Common myeloid progenitor, CD34-positive (primary cell): ENCODE results near the gene AKT3.

Experiments
- CTCF ChIA-PET: fragments of 350-600 bp; sonication (Branson Sonifier 250); formaldehyde crosslinking; loops from one replicate; lab custom pipeline; 2021; ENCODE audit warnings: antibody characterized with exemption; lab: Charles Lee
- POLR2A ChIA-PET: fragments of 350-600 bp; sonication (Branson Sonifier 250); formaldehyde crosslinking; loops from one replicate; lab custom pipeline; 2021; ENCODE audit warnings: antibody characterized with exemption; lab: Charles Lee
- DNase-seq, 3 donors: peaks; one replicate each; pipeline versions ENCODE4 v3.0.0 to v3.0.0-alpha.2; 2013
- H3K27ac ChIP-seq, 2 experiments: 1 replicate in 1 of 2; 2 replicates in 1 of 2; pipeline ENCODE4 v1.7.0; 2013; ENCODE audit warnings: inconsistent platforms in 2 of 2, low read length in 2 of 2, mild to moderate bottlenecking in 2 of 2, low read depth in 1 of 2, moderate library complexity in 1 of 2; ENCODE audit not compliant: severe bottlenecking in 2 of 2, insufficient read depth in 1 of 2, poor library complexity in 1 of 2
- H3K27me3 ChIP-seq, 5 experiments: replicated peaks in 2 of 5; 1 replicate in 3 of 5; 2 replicates in 2 of 5; pipeline versions ENCODE4 v1.6.1 to v1.7.0; 2013; ENCODE audit warnings: low read length in 4 of 5, mild to moderate bottlenecking in 2 of 5, moderate library complexity in 2 of 5, inconsistent platforms in 1 of 5; ENCODE audit not compliant: insufficient read depth in 5 of 5, control insufficient read depth in 4 of 5
- H3K36me3 ChIP-seq, 4 experiments: 1 replicate in 2 of 4; 2 replicates in 2 of 4; pipeline versions ENCODE4 v1.6.1 to v1.7.0; 2013; ENCODE audit warnings: low read length in 3 of 4, control low read depth in 1 of 4, mild to moderate bottlenecking in 1 of 4; ENCODE audit not compliant: control insufficient read depth in 4 of 4, insufficient read depth in 4 of 4
- H3K4me1 ChIP-seq, 4 experiments: 1 replicate in 3 of 4; 2 replicates in 1 of 4; pipeline versions ENCODE4 v1.6.1 to v1.7.1; 2013; ENCODE audit warnings: low read length in 3 of 4, mild to moderate bottlenecking in 3 of 4, control low read depth in 1 of 4, inconsistent platforms in 1 of 4, moderate library complexity in 1 of 4; ENCODE audit not compliant: control insufficient read depth in 4 of 4, insufficient read depth in 4 of 4; ENCODE audit errors: control extremely low read depth in 1 of 4
- H3K4me3 ChIP-seq, 7 experiments: 1 replicate in 4 of 7; 2 replicates in 3 of 7; pipeline versions ENCODE4 v1.5.1 to v1.7.0; 2013; ENCODE audit warnings: mild to moderate bottlenecking in 7 of 7, low read length in 6 of 7, moderate library complexity in 6 of 7, inconsistent platforms in 2 of 7, low read depth in 2 of 7, control low read depth in 1 of 7; ENCODE audit not compliant: insufficient read depth in 4 of 7, control insufficient read depth in 1 of 7; ENCODE audit errors: extremely low read depth in 1 of 7
- H3K9me3 ChIP-seq, 5 experiments: 1 replicate in 4 of 5; 2 replicates in 1 of 5; pipeline versions ENCODE4 v1.6.1 to v1.7.1; 2013; ENCODE audit warnings: low read length in 4 of 5, mild to moderate bottlenecking in 2 of 5, inconsistent platforms in 1 of 5, low read depth in 1 of 5, moderate library complexity in 1 of 5; ENCODE audit not compliant: control insufficient read depth in 4 of 5, insufficient read depth in 2 of 5; ENCODE audit errors: control extremely low read depth in 1 of 5
- WGBS: methylation state at CpG from one replicate; pipeline ENCODE4 v1.1.5; 2013; ENCODE audit not compliant: insufficient coverage; 5-methylcytosine and 5-hydroxymethylcytosine counted together

The AKT3 gene

GRCh38 chr1:243716906-243717305, 133.1 kb downstream of the AKT3 start:
- H3K36me3 ChIP-seq: no peaks in the 10 kb centered on the region
- H3K4me1 ChIP-seq: peaks cover 0 to 1% (median 0%) of the 10 kb centered on the region in 4 experiments
- ChIA-PET CTCF (no interaction called here), POLR2A (no interaction called here)
- no peaks in the 10 kb centered on the region for H3K9me3 ChIP-seq
- H3K4me3 ChIP-seq: no peak overlapping the region
- H3K27ac ChIP-seq: no peak overlapping the region
- WGBS: 100% methylated on average over 1 of the region's 1 CpG
- no peaks in the 10 kb centered on the region for H3K27me3 ChIP-seq
- no peak for DNase-seq

GRCh38 chr1:243715285-243715684, 134.8 kb downstream of the AKT3 start:
- POLR2A ChIA-PET: no interaction called here
- no peaks in the 10 kb centered on the region for H3K36me3 ChIP-seq

DNA sequence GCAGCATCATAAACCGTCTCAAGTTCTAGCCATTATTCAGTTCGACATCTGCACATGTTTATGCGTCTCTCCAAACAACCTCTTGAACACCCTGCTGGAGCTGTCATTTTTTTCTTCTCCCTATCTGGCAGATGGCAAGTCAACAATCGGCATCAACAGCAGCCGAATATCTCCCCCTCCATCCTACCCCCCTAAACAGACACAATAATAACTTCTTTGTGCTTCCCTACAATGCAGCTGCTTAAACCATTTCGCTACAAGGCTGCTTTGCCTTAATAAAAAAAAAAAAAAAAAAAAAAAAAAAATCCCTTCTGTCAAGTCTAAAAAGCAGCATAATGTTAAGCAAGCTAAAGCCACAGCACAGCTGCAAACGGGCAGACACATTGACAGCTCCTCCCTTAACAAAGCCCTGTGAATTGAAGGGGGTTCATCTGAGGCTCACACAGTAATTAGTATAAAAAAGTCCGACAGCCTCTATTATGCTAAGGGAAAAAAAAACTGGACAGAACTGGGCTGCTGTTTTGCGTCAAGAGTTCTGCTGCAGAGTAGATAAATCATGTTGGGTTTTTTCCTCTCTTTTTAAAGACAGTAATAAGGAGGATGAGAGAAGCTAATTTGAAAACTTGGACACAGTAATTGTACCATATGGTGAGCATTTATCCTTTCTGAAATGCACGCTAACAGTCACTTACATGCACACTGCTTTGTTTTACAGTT, 136.4 kb downstream of the AKT3 start:
- WGBS: 79% methylated on average over 8 of the region's 10 CpGs
- H3K27me3 ChIP-seq: no peaks in the 10 kb centered on the region
- no peak overlapping the region for H3K27ac ChIP-seq
- peaks cover 0 to 6% (median under 1%) of the 10 kb centered on the region in 4 experiments for H3K4me1 ChIP-seq
- no peaks in the 10 kb centered on the region for H3K9me3 ChIP-seq
- CTCF ChIA-PET: interaction anchor here (0.6 to 1.7 kb wide), 8 partner anchors 18 to 699 kb away, joined by 3 to 6 read pairs (median 3); no protein-coding TSS in a partner anchor
- no peaks in the 10 kb centered on the region for H3K36me3 ChIP-seq
- peak overlapping the region in 1 of 7 experiments; percentile 64 for H3K4me3 ChIP-seq
- DNase-seq: peak in 2 of 3 donors; percentile 23 to 41
- POLR2A ChIA-PET: no interaction called here

More at GRCh38 chr1:243715285-243715684, 134.8 kb downstream of the AKT3 start:
- Histone ChIP-seq H3K9me3 (no peaks in the 10 kb centered on the region), H3K27ac (no peak overlapping the region), H3K4me1 (peaks cover 0 to 5% (median under 1%) of the 10 kb centered on the region in 4 experiments), H3K4me3 (no peak overlapping the region), H3K27me3 (no peaks in the 10 kb centered on the region)
- no CpG with 5 or more reads among the region's 3 CpGs for WGBS
- CTCF ChIA-PET: no interaction called here
- no peak for DNase-seq

GRCh38 chr1:243712941-243713340, 137.1 kb downstream of the AKT3 start:
- Histone ChIP-seq H3K27me3 (no peaks in the 10 kb centered on the region), H3K9me3 (no peaks in the 10 kb centered on the region), H3K36me3 (no peaks in the 10 kb centered on the region), H3K4me1 (peaks cover 0 to 6% (median under 1%) of the 10 kb centered on the region in 4 experiments), H3K4me3 (peak overlapping the region in 1 of 7 experiments; percentile 64), H3K27ac (no peak overlapping the region)
- POLR2A ChIA-PET: no interaction called here
- 72% methylated on average over 2 of the region's 5 CpGs for WGBS
- DNase-seq: peak in 2 of 3 donors; percentile 23 to 29
- CTCF ChIA-PET: interaction anchor here (0.8 to 1.7 kb wide), 6 partner anchors 19 to 586 kb away, joined by 3 to 6 read pairs (median 4); no protein-coding TSS in a partner anchor

DNA sequence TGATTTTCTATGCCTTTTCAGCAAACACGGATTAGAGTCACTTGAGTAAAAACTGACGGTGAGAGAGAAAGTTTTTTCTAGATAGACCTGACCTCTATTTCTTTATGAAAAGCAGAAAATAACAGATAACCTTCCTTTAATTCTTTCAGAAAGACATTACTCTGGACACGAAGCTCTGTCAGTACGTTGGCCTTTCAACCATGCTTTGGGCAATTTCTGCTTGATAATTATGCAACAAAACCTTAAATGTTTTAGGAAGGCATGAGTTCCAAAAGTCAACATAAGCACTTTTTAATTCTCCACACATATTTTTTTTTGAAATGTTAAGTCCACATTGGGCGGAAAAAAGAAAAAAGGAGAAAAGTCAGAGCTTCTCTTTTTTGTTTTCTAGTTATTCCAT, 137.8 kb downstream of the AKT3 start:
- POLR2A ChIA-PET: no interaction called here
- Histone ChIP-seq H3K4me1 (peaks cover 0 to 6% (median under 1%) of the 10 kb centered on the region in 4 experiments), H3K4me3 (no peak overlapping the region), H3K9me3 (no peaks in the 10 kb centered on the region), H3K36me3 (no peaks in the 10 kb centered on the region), H3K27ac (no peak overlapping the region), H3K27me3 (no peaks in the 10 kb centered on the region)
- 97% methylated on average over 4 of the region's 5 CpGs for WGBS
- no peak for DNase-seq
- CTCF ChIA-PET: interaction anchor here (1.2 to 1.7 kb wide), 2 partner anchors 103 to 560 kb away, joined by 3 to 5 read pairs; no protein-coding TSS in a partner anchor

DNA sequence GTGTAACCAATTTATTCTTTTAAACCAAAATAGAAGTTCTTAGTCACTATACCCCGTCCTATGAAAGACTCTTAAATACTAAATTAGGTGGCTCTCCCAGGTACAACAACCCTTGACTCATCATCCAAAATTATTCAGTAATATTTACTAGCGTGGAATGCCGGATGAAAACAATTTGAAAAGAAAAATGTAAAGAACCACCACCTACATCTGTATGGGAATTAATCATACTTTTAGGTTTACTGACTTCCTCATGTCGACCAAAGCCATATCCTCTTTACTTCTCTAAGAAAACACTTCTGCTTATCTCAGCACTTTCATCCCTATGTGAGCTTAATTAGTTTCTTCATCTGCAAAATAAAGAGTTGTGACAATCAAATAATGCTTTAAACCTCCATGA, 139.6 kb downstream of the AKT3 start:
- H3K36me3 ChIP-seq: no peaks in the 10 kb centered on the region
- CTCF ChIA-PET: interaction anchor here (0.9 to 1.5 kb wide), 3 partner anchors 38 to 562 kb away, joined by 3 to 5 read pairs (median 3); no protein-coding TSS in a partner anchor
- no peak overlapping the region for H3K27ac ChIP-seq
- H3K4me3 ChIP-seq: no peak overlapping the region
- no peaks in the 10 kb centered on the region for H3K9me3 ChIP-seq
- H3K27me3 ChIP-seq: no peaks in the 10 kb centered on the region
- POLR2A ChIA-PET: interaction anchor here (0.5 kb wide), 1 partner anchor 118 kb away, joined by 3 read pairs; no protein-coding TSS in a partner anchor
- 100% methylated on average over 3 of the region's 4 CpGs for WGBS
- peaks cover 0 to 6% (median under 1%) of the 10 kb centered on the region in 4 experiments for H3K4me1 ChIP-seq
- peak in 2 of 3 donors; percentile 48 to 49 for DNase-seq

DNA sequence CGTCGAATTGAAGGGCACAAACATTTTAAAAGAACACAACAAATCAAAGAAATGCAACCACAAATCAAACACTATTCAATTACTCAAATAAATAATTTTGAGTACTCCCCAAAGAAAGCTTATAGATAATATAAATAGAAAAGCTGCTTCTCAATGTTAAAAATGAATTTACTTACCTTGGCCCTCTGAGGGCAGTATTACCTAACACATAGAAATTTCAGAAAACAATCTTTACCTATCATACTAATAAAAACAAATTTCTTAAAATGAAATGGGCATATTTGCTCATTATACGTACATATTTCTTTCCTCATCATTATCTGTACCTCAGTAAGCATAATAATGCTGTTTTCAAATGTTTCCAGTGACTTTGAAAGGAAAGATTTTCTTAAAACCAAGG, 141.8 kb downstream of the AKT3 start:
- DNase-seq: peak; percentile 14 to 40 (median 36)
- Histone ChIP-seq H3K9me3 (no peaks in the 10 kb centered on the region), H3K4me3 (no peak overlapping the region), H3K36me3 (no peaks in the 10 kb centered on the region), H3K27ac (no peak overlapping the region), H3K27me3 (no peaks in the 10 kb centered on the region), H3K4me1 (peaks cover 0 to 6% (median under 1%) of the 10 kb centered on the region in 4 experiments)
- ChIA-PET POLR2A (no interaction called here), CTCF (interaction anchor here (0.8 to 1.0 kb wide), 3 partner anchors 23 to 564 kb away, joined by 3 to 14 read pairs (median 3); no protein-coding TSS in a partner anchor)
- no CpG with 5 or more reads among the region's 3 CpGs for WGBS
